Large intestine (tissue), 12 donors: ENCODE data around the gene GBA2. TPM values are rescaled to one million over a fixed set of nuclear protein-coding genes. Genes with fewer than 3 reads are reported as not detected.

ENCODE experiments used
- DNase-seq, 2 donors: peaks; one replicate each; pipeline versions ENCODE4 v3.0.0 to v3.0.0-alpha.2; 2013
- H3K27ac ChIP-seq: one replicate; pipeline ENCODE4 v1.5.1; 2013; ENCODE audit warnings: low read length
- H3K27me3 ChIP-seq: 2 replicates; pipeline ENCODE4 v1.6.1; 2013; ENCODE audit warnings: low read length; ENCODE audit not compliant: control insufficient read depth, insufficient read depth
- H3K36me3 ChIP-seq: 2 replicates; pipeline ENCODE4 v1.6.1; 2013; ENCODE audit warnings: low read length; ENCODE audit not compliant: control insufficient read depth, insufficient read depth
- H3K4me1 ChIP-seq: one replicate; pipeline ENCODE4 v1.6.1; 2013; ENCODE audit warnings: low read length; ENCODE audit not compliant: control insufficient read depth, insufficient read depth
- H3K4me3 ChIP-seq: one replicate; pipeline ENCODE4 v1.5.1; 2013; ENCODE audit warnings: low read length
- H3K9me3 ChIP-seq: one replicate; pipeline ENCODE4 v1.6.1; 2013; ENCODE audit warnings: mild to moderate bottlenecking, low read depth, low read length, moderate library complexity; ENCODE audit not compliant: control insufficient read depth
- WGBS: methylation state at CpG from one replicate; pipeline ENCODE4 v1.1.5; 2013; ENCODE audit warnings: low lambda C conversion rate; ENCODE audit not compliant: insufficient coverage; 5-methylcytosine and 5-hydroxymethylcytosine counted together
- long read RNA-seq, 11 donors: transcript quantifications; one replicate each; lab custom pipeline, GENCODE V29; 2026
- polyA plus RNA-seq: library from polyadenylated mRNA; unstranded; fragments of 120-200 nt; gene quantifications from one replicate; pipeline ENCODE4 v1.2.1, GENCODE V29; 2013

The GBA2 gene
- polyA plus RNA-seq = 127 TPM
- long read RNA-seq, donor 1, partial matches to known transcripts = 0 of 3 reads
- long read RNA-seq, donor 1, other reads (novel, unspliced or antisense) = 0 of 3 reads
- long read RNA-seq, donor 2, transcript GBA2-208 (3 exons, 836 nt) = major isoform, 10 of 21 reads
- long read RNA-seq, donor 2, partial matches to known transcripts = 6 of 21 reads
- long read RNA-seq, donor 2, other reads (novel, unspliced or antisense) = 0 of 21 reads
- long read RNA-seq, donor 3 = 0 reads
- long read RNA-seq, donor 4 = 0 reads
- long read RNA-seq, donor 5, partial matches to known transcripts = 0 of 3 reads
- long read RNA-seq, donor 5, other reads (novel, unspliced or antisense) = 0 of 3 reads
- long read RNA-seq, donor 6, partial matches to known transcripts = 0 of 5 reads
- long read RNA-seq, donor 6, other reads (novel, unspliced or antisense) = 0 of 5 reads
- long read RNA-seq, donor 7, partial matches to known transcripts = 0 of 3 reads
- long read RNA-seq, donor 7, other reads (novel, unspliced or antisense) = 0 of 3 reads
- long read RNA-seq, donor 8, transcript GBA2-208 (3 exons, 836 nt) = minor isoform, 6 of 18 reads
- long read RNA-seq, donor 8, transcript GBA2-203 (17 exons, 3,611 nt) = major isoform, 7 of 18 reads
- long read RNA-seq, donor 8, partial matches to known transcripts = 5 of 18 reads
- long read RNA-seq, donor 8, other reads (novel, unspliced or antisense) = 0 of 18 reads
- long read RNA-seq, donor 9, transcript GBA2-208 (3 exons, 836 nt) = major isoform, 9 of 13 reads
- long read RNA-seq, donor 9, partial matches to known transcripts = 0 of 13 reads
- long read RNA-seq, donor 9, other reads (novel, unspliced or antisense) = 0 of 13 reads
- long read RNA-seq, donor 10, transcript GBA2-203 (17 exons, 3,611 nt) = minor isoform, 5 of 19 reads
- long read RNA-seq, donor 10, transcript GBA2-208 (3 exons, 836 nt) = major isoform, 7 of 19 reads
- long read RNA-seq, donor 10, partial matches to known transcripts = 6 of 19 reads
- long read RNA-seq, donor 10, other reads (novel, unspliced or antisense) = 0 of 19 reads
- long read RNA-seq, donor 11, transcript GBA2-203 (17 exons, 3,611 nt) = major isoform, 5 of 9 reads
- long read RNA-seq, donor 11, partial matches to known transcripts = 0 of 9 reads
- long read RNA-seq, donor 11, other reads (novel, unspliced or antisense) = 0 of 9 reads

- H3K4me3 ChIP-seq = peak within 1 kb of the TSS; percentile 91
- H3K36me3 ChIP-seq = peaks cover 45% of the 10 kb centered on the region
- peak within 1 kb of the TSS; percentile 87 for H3K27ac ChIP-seq
- H3K27me3 ChIP-seq = no peaks in the 10 kb centered on the region
- H3K4me1 ChIP-seq = peaks cover 24% of the 10 kb centered on the region
- WGBS = no CpG with 5 or more reads among the region's 69 CpGs
- DNase-seq = peak; percentile 86 to 95
- H3K9me3 ChIP-seq = no peaks in the 10 kb centered on the region
Observed at GRCh38 chr9:35748858-35749514, at the start of gene GBA2, which contains the start of gene RGP1. Gene GBA2 (minus strand): TSS chr9:35749228. CDS start chr9:35748704, 524 bp downstream. Gene RGP1 (plus strand): TSS chr9:35749287. CDS start chr9:35749756, 469 bp downstream.

GRCh38 chr9:35797311-35798109 lies 48.5 kb upstream of the GBA2 start:
- no peak for DNase-seq
- no peaks in the 10 kb centered on the region for H3K4me1 ChIP-seq
- no peaks in the 10 kb centered on the region for H3K27me3 ChIP-seq
- no peak overlapping the region for H3K4me3 ChIP-seq
- no peak overlapping the region for H3K27ac ChIP-seq
- H3K9me3 ChIP-seq = no peaks in the 10 kb centered on the region
- WGBS = 88% methylated on average over 2 of the region's 6 CpGs
- peaks cover 32% of the 10 kb centered on the region for H3K36me3 ChIP-seq

GRCh38 chr9:35795695-35796094 lies 46.7 kb upstream of the GBA2 start:
- no peaks in the 10 kb centered on the region for H3K27me3 ChIP-seq
- H3K27ac ChIP-seq = no peak overlapping the region
- H3K9me3 ChIP-seq = no peaks in the 10 kb centered on the region
- peaks cover 3% of the 10 kb centered on the region for H3K4me1 ChIP-seq
- peaks cover 16% of the 10 kb centered on the region for H3K36me3 ChIP-seq
- DNase-seq = no peak
- no peak overlapping the region for H3K4me3 ChIP-seq

DNA sequence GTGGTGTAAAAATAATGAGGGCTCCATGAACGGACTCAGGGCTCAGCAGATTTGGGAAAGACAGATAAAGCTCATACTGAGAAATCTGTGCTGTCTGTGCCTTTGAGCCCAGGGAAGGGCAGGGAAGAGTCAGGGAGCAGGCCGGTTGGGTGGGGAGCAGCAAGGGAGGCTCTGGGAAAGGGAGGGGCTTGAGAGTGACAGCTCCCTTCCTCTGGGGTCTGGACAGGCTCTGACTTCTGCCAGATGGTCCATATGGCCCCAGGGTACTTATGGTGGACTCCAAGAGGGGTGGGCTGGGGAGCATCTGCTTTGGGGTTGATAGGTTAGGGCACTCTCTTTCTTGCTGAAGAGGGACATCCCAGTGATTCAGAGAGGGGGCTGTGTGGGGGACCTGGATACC lies 44.4 kb upstream of the GBA2 start:
- H3K4me3 ChIP-seq = no peak overlapping the region
- H3K36me3 ChIP-seq = peaks cover 5% of the 10 kb centered on the region
- H3K9me3 ChIP-seq = no peaks in the 10 kb centered on the region
- H3K4me1 ChIP-seq = peaks cover 7% of the 10 kb centered on the region
- no peak overlapping the region for H3K27ac ChIP-seq
- no peak for DNase-seq
- WGBS = no CpG with 5 or more reads among the region's 2 CpGs
- H3K27me3 ChIP-seq = no peaks in the 10 kb centered on the region

- no peak overlapping the region for H3K27ac ChIP-seq
- no CpG with 5 or more reads among the region's 14 CpGs for WGBS
- no peaks in the 10 kb centered on the region for H3K27me3 ChIP-seq
- no peaks in the 10 kb centered on the region for H3K9me3 ChIP-seq
- DNase-seq = no peak
- peaks cover 5% of the 10 kb centered on the region for H3K36me3 ChIP-seq
- peaks cover 7% of the 10 kb centered on the region for H3K4me1 ChIP-seq
- H3K4me3 ChIP-seq = no peak overlapping the region
Observed at GRCh38 chr9:35792826-35793225, 43.8 kb upstream of the GBA2 start.

DNA sequence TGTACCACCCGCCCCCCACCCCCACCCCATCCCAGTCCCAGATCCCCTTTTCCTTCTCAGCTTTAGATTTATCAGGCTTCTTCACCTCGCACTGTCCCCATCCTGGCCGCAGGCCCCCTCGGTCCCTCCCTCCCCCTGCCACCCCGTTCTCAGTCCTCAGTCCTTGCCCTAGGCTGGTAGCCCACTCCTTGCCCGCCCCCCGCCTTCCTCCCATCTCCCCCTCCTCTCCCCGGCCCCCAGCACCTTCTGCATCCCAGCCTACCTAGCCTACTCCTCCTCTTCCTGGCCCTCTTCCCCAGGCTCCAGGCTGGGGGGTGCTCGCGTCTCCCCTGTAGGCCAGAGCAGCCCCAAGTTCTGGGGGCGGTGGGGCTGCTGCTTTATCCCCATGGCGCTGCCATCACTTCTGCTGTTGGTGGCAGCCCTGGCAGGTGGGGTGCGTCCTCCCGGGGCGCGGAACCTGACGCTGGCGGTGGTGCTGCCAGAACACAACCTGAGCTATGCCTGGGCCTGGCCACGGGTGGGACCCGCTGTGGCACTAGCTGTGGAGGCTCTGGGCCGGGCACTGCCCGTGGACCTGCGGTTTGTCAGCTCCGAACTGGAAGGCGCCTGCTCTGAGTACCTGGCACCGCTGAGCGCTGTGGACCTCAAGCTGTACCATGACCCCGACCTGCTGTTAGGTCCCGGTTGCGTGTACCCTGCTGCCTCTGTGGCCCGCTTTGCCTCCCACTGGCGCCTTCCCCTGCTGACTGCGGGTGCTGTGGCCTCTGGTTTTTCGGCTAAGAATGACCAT lies 43.2 kb upstream of the GBA2 start:
- DNase-seq = no peak
- H3K27ac ChIP-seq = no peak overlapping the region
- peak overlapping the region; percentile 42 for H3K4me3 ChIP-seq
- H3K36me3 ChIP-seq = peaks cover 7% of the 10 kb centered on the region
- H3K27me3 ChIP-seq = no peaks in the 10 kb centered on the region
- H3K9me3 ChIP-seq = no peaks in the 10 kb centered on the region
- no CpG with 5 or more reads among the region's 34 CpGs for WGBS
- peaks cover 7% of the 10 kb centered on the region for H3K4me1 ChIP-seq

DNA sequence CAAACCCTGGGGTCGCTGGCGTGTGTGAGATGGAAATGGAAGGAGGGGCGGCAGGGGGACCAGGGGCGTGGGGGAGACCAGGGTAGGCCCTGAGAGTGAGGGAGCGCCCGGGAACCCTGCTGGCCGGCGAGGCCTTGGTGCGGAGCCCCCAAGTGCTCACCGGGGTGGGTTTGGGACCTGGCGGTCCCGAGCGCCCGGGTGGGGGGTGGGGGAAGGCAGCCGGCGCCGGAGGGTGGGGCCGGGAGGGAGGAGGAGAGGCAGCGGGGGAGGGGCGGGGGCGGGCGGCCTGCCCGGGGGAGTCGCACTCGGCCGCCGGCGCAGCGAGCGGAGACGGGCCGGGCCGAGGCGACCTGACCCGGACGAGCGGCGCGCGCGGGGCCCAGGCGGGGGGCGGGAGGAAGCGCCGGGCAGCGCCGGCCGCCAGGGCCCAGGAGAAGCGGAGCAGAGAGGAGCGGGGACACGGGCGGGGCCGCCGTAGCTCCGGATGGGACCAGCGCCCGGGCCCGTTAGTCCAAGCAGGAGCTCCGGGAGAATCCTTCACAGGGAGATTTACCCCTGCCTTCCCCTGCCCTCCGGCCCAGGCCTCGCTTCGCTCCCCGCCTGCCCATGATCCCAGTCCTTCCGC lies 42.4 kb upstream of the GBA2 start, which contains the start of gene NPR2:
NPR2 (plus strand) TSS at position 295 of the 625 bp plus-strand sequence. CDS start 818 bp downstream, outside the sequence.
- Histone ChIP-seq H3K36me3 (peaks cover 9% of the 10 kb centered on the region), H3K27me3 (no peaks in the 10 kb centered on the region), H3K4me3 (peak within 1 kb of the TSS; percentile 42), H3K4me1 (peaks cover 7% of the 10 kb centered on the region), H3K27ac (peak within 1 kb of the TSS; percentile 13), H3K9me3 (no peaks in the 10 kb centered on the region)
- peak in 1 of 2 donors; percentile 39 for DNase-seq
- WGBS = no CpG with 5 or more reads among the region's 64 CpGs

DNA sequence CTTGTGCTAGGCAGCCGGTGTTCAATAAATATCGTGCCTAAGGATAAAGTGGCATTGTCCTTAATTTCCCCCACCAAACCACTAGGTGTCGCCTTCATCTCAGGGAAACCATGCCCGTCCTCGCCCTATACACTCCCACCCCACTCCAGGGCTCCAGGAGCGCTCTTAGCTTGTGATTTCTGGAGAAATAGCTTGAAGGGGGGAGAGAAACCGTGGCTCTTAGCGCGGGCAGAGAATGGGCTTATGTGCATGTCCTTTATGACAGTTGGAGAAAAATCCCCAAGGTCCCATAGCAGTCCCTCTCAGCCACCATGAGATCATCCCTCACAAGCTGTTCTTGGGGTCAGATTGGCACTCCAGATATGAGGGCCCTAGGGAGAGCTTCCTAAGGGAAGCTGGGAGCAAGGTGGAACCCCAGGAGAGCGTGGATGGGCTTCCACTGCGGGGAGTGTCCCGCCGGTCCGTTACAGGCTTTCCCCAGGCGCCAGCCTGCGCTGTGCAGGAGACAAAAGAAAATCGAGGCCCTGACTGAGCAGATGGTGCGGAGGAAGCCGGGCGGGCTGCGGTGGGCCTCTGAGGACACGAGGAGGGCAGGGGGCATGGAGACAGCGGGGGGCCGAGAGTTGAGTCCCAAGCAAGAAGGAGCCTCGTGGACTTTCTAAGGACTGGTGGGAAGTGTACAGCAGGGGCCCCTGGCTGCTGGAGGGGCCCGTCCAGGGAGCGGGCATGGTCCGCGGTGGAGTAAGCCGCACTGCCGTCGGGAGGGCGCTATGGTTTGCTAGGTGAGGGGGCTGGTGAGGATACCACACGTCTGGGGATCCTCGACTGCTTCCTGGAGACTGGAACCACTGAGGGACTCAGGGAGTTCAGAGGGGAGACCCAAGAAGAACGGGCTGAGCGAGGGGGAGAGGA lies 41.6 kb upstream of the GBA2 start:
- Histone ChIP-seq H3K4me1 (peaks cover 7% of the 10 kb centered on the region), H3K36me3 (peaks cover 9% of the 10 kb centered on the region), H3K27me3 (no peaks in the 10 kb centered on the region), H3K9me3 (no peaks in the 10 kb centered on the region), H3K4me3 (no peak overlapping the region), H3K27ac (peak overlapping the region; percentile 13)
- peak; percentile 58 to 69 for DNase-seq
- 0% methylated on average over 1 of the region's 37 CpGs for WGBS
